ENCODE results near the gene CHRM2.

CHRM2 gene

DNA sequence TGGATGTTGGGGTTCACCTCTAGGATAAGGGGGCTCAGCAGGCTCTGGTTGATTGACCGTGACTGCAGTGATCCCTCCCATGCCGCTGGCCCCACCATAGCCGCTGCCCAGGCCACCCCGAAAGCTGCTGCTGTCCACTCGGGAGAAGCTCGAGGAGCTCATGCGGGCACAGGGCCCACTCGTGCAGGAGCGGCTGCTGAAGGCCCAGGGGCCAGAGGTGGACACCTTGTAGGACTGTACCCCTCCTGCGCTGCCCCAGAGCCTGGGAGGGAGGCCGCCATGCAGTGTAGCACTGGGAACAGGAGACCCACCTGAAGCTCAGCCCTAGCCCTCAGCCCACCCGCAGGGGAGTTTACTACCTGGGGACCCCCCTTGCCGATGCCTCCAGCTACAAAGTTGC is 70.0 kb downstream of the CHRM2 start:
- no peak overlapping the region for H3K4me3 ChIP-seq (ENCODE audit: low read depth, low read length)
- no peak for DNase-seq (ENCODE audit: low read depth)
- TF ChIP-seq, protein P1, sequence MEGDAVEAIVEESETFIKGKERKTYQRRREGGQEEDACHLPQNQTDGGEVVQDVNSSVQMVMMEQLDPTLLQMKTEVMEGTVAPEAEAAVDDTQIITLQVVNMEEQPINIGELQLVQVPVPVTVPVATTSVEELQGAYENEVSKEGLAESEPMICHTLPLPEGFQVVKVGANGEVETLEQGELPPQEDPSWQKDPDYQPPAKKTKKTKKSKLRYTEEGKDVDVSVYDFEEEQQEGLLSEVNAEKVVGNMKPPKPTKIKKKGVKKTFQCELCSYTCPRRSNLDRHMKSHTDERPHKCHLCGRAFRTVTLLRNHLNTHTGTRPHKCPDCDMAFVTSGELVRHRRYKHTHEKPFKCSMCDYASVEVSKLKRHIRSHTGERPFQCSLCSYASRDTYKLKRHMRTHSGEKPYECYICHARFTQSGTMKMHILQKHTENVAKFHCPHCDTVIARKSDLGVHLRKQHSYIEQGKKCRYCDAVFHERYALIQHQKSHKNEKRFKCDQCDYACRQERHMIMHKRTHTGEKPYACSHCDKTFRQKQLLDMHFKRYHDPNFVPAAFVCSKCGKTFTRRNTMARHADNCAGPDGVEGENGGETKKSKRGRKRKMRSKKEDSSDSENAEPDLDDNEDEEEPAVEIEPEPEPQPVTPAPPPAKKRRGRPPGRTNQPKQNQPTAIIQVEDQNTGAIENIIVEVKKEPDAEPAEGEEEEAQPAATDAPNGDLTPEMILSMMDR (IDR thresholded peaks at IDR 0.05; ENCODE audit: low read depth, low read length, missing control alignments) = no peak

DNA sequence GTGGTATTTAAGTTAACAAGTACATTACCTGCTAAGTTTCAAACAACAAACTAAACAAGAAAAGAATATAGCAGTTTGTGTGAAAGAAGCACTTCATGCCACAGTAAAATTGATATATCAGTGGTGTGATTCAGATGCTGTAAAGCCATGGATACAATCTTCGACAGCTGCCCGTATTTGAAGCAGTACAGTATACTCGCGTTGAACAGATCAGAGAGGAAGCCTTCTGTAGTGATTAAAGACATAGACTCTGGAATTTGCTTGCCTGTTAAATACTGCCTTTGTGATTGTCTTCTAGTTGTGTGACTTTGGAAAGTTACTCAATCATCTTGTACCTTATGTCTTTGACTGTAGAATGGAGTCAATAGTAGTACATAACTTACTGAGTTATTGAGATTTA is 71.7 kb downstream of the CHRM2 start:
- DNase-seq (ENCODE audit: low read depth) = no peak
- TF ChIP-seq, protein P1 (IDR thresholded peaks at IDR 0.05; ENCODE audit: low read depth, low read length, missing control alignments) = no peak
- no peak overlapping the region for H3K4me3 ChIP-seq (ENCODE audit: low read depth, low read length)

DNA sequence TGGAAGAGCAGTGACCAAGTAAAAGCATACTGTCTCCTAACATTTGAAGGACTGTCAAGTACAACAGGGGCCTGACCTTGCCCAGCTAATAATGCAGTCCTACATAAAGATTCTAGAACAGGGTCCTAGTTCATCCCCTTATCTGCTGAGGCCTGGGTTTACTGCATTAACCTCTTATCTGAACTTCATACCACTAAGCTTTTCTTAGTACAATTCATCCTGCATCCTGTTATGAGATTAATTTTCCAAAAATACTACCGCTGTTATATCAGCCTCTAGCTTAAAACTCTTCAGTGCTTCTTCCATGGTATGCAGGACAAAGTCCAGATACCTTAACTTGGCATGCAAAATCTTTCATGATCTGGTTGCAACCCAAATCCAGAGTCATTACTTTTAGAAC is 72.5 kb downstream of the CHRM2 start:
- DNase-seq (ENCODE audit: low read depth) = no peak
- TF ChIP-seq, protein P1 (IDR thresholded peaks at IDR 0.05; ENCODE audit: low read depth, low read length, missing control alignments) = no peak

DNA sequence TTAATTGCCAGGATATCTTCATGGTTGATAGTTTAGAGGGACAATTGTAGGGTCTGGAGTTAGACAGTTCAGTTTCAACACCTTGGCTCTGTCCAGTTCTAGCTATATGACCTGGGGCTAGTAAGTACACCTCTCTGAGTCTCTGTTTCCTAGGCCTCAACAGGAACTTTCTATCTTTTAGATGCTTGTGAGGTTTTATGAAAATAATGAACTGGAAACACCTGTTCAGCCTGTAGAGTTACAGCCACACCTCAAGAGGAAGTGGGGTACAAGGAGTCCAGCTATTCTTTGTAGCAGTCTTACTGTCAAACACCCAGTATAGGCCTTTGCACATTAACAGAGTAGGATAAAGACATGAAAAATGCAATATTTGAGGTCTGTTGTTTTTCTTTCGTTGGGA is 73.4 kb downstream of the CHRM2 start:
- TF ChIP-seq, protein P1 (IDR thresholded peaks at IDR 0.05; ENCODE audit: low read depth, low read length, missing control alignments) = no peak
- no peak overlapping the region for H3K4me3 ChIP-seq (ENCODE audit: low read depth, low read length)
- no peak for DNase-seq (ENCODE audit: low read depth)

More for the DNA sequence above, 72.5 kb downstream of the CHRM2 start:
- no peak overlapping the region for H3K4me3 ChIP-seq (ENCODE audit: low read depth, low read length)

DNA sequence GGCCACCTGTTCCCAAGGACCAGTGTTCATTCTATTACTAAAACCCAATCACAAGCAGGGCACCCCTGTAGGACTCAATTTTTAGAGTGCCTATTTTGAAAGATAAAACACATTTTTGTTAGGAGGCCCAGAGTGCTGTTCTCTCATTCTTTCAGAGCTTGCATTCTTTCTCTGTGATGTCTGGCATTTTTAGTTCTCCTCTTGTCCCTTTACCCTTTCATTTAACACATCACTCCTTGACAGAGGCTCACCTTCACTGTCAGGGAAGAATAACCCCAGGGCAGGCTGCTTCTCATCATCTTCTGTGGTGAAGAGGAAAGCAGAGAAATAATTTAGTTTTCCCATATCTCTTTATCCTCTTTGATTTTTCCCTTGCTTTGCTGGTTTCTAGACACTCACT is 73.9 kb downstream of the CHRM2 start:
- TF ChIP-seq, protein P1 (IDR thresholded peaks at IDR 0.05; ENCODE audit: low read depth, low read length, missing control alignments) = no peak
- DNase-seq (ENCODE audit: low read depth) = no peak
- H3K4me3 ChIP-seq (ENCODE audit: low read depth, low read length) = no peak overlapping the region

DNA sequence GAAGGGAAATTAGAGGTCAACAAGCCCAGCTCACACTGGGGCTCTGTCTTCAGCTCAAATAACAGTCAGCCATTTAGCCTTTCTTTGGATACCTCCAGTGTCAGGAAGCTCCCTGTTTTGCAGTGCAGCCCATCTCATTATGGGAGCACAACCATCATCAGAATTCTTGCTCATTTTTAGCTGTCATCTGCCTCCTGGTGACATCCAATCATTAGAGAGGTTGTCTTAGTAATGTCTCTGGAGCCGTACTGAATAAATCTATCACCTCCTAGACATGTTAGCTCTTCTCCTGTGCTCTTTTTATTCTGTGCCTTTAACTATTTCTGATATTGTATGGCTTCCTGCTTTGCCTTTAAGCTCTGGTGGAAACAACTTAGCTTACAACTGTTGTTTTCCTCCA is 74.5 kb downstream of the CHRM2 start:
- TF ChIP-seq, protein P1 (IDR thresholded peaks at IDR 0.05; ENCODE audit: low read depth, low read length, missing control alignments) = no peak

DNA sequence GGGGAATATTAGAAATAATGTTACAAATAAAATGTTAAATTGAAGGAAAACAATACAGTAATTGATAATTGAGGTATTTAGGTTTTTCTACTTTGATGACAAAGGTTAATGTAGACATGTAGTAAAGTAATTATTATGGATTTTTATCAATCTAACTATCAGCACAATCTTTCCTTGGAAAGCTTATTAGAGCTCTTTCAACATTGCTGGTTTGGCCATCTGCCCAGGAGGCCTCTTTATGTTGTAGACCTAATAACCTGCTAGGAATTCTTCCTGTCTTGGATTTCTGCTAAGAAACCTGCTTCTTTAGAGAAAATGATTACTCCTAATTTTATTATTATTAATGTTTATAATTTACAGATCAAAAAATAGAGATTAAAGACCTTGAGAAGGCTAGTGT is 78.9 kb downstream of the CHRM2 start:
- no peak for DNase-seq (ENCODE audit: low read depth)
- H3K4me3 ChIP-seq (ENCODE audit: low read depth, low read length) = no peak overlapping the region
- TF ChIP-seq, protein P1 (IDR thresholded peaks at IDR 0.05; ENCODE audit: low read depth, low read length, missing control alignments) = no peak

More for the DNA sequence above, 74.5 kb downstream of the CHRM2 start:
- no peak overlapping the region for H3K4me3 ChIP-seq (ENCODE audit: low read depth, low read length)
- DNase-seq (ENCODE audit: low read depth) = no peak

Data from GM12864 (cell line).